Neuronal stem cell (in vitro differentiated cells): Measurements from ENCODE around the gene ZNF592.
A peak's percentile ranks its signal among the peaks of the same experiment; 100 is the strongest.

Experiments
- DNase-seq: peaks from one replicate; pipeline ENCODE4 v3.0.0-alpha.2; 2013; ENCODE audit warnings: low spot score
- H2AFZ ChIP-seq: one replicate; pipeline ENCODE4 v1.6.1; 2013; ENCODE audit warnings: mild to moderate bottlenecking, low read length, inconsistent platforms
- H2AK5ac ChIP-seq: 2 replicates; pipeline ENCODE4 v1.6.1; 2013; ENCODE audit warnings: low read depth, mild to moderate bottlenecking, inconsistent platforms, low read length, moderate library complexity, mixed read lengths
- H2BK120ac ChIP-seq: 2 replicates; pipeline ENCODE4 v1.6.1; 2013; ENCODE audit warnings: low read depth, mild to moderate bottlenecking, inconsistent platforms, low read length, moderate library complexity, mixed read lengths
- H2BK12ac ChIP-seq: one replicate; pipeline ENCODE4 v1.6.1; 2013; ENCODE audit warnings: low read length, inconsistent platforms
- H2BK15ac ChIP-seq: 2 replicates; pipeline ENCODE4 v1.6.1; 2013; ENCODE audit warnings: mild to moderate bottlenecking, low read length, inconsistent platforms, mixed read lengths
- H2BK5ac ChIP-seq: one replicate; pipeline ENCODE4 v1.6.1; 2013; ENCODE audit warnings: inconsistent platforms, mild to moderate bottlenecking, low read length, moderate library complexity
- H3K14ac ChIP-seq: one replicate; pipeline ENCODE4 v1.6.1; 2013; ENCODE audit warnings: low read length, inconsistent platforms
- H3K18ac ChIP-seq: 2 replicates; pipeline ENCODE4 v1.6.1; 2013; ENCODE audit warnings: low read length, inconsistent platforms
- H3K23ac ChIP-seq: 2 replicates; pipeline ENCODE4 v1.6.1; 2013; ENCODE audit warnings: low read depth, mild to moderate bottlenecking, mixed read lengths, low read length, inconsistent platforms; ENCODE audit not compliant: poor library complexity
- H3K27ac ChIP-seq: replicated peaks from 3 replicates; pipeline ENCODE4 v1.5.1; 2013; ENCODE audit warnings: low read length, inconsistent platforms
- H3K27me3 ChIP-seq, 3 experiments: 2 replicates each; pipeline ENCODE4 v1.6.1; 2013; ENCODE audit warnings: low read length in 3 of 3, mild to moderate bottlenecking in 2 of 3, inconsistent platforms in 1 of 3, low read depth in 1 of 3, mixed read lengths in 1 of 3, moderate library complexity in 1 of 3; ENCODE audit not compliant: control insufficient read depth in 3 of 3, insufficient read depth in 3 of 3
- H3K36me3 ChIP-seq, 2 donors: replicated peaks in 1 of 2; 2 replicates each; pipeline ENCODE4 v1.6.1; 2013; ENCODE audit warnings: low read length in 2 of 2; ENCODE audit not compliant: control insufficient read depth in 2 of 2, insufficient read depth in 2 of 2
- H3K4ac ChIP-seq: 2 replicates; pipeline ENCODE4 v1.6.1; 2013; ENCODE audit warnings: inconsistent platforms, mild to moderate bottlenecking, low read length, moderate library complexity
- H3K4me1 ChIP-seq, 2 donors: 1 replicate in 1 of 2; 2 replicates in 1 of 2; pipeline ENCODE4 v1.6.1; 2013; ENCODE audit warnings: low read length in 2 of 2, low read depth in 1 of 2; ENCODE audit not compliant: control insufficient read depth in 2 of 2, insufficient read depth in 1 of 2
- H3K4me2 ChIP-seq: one replicate; pipeline ENCODE4 v1.6.1; 2013; ENCODE audit warnings: mild to moderate bottlenecking, low read length, inconsistent platforms; ENCODE audit not compliant: insufficient read depth, poor library complexity, severe bottlenecking
- H3K4me3 ChIP-seq, 2 donors: 2 replicates each; pipeline ENCODE4 v1.5.1; 2013; ENCODE audit warnings: low read length in 2 of 2, mild to moderate bottlenecking in 2 of 2, inconsistent platforms in 1 of 2, moderate library complexity in 1 of 2
- H3K79me1 ChIP-seq: one replicate; pipeline ENCODE4 v1.6.1; 2013; ENCODE audit warnings: low read depth, mild to moderate bottlenecking, inconsistent platforms, low read length, moderate library complexity
- H3K9ac ChIP-seq: one replicate; pipeline ENCODE4 v1.6.1; 2013; ENCODE audit warnings: mild to moderate bottlenecking, low read depth, low read length, inconsistent platforms; ENCODE audit not compliant: poor library complexity
- H3K9me3 ChIP-seq, 2 donors: replicated peaks in 1 of 2; 2 replicates each; pipeline versions ENCODE3 to v1.6.1; 2013; ENCODE audit warnings: low read length in 2 of 2, mild to moderate bottlenecking in 2 of 2, inconsistent platforms in 1 of 2, low read depth in 1 of 2, mixed read lengths in 1 of 2, moderate library complexity in 1 of 2; ENCODE audit not compliant: control insufficient read depth in 2 of 2, insufficient read depth in 1 of 2
- H4K8ac ChIP-seq: one replicate; pipeline ENCODE4 v1.6.1; 2013; ENCODE audit warnings: low read depth, mild to moderate bottlenecking, inconsistent platforms, low read length, moderate library complexity
- H4K91ac ChIP-seq: one replicate; pipeline ENCODE4 v1.6.1; 2013; ENCODE audit warnings: low read length, low read depth, mild to moderate bottlenecking, inconsistent platforms; ENCODE audit not compliant: poor library complexity
- WGBS, 2 donors: extraction: QIAGEN DNeasy Blood & Tissue Kit; methylation state at CpG; one replicate each; pipeline ENCODE4 v1.1.7; 2013; ENCODE audit warnings: missing lambda C conversion rate in 2 of 2, mixed read lengths in 1 of 2; ENCODE audit not compliant: insufficient read length in 2 of 2, insufficient replicate concordance in 1 of 2; ENCODE audit errors: extremely low coverage in 2 of 2; 5-methylcytosine and 5-hydroxymethylcytosine counted together

ZNF592 gene

DNA sequence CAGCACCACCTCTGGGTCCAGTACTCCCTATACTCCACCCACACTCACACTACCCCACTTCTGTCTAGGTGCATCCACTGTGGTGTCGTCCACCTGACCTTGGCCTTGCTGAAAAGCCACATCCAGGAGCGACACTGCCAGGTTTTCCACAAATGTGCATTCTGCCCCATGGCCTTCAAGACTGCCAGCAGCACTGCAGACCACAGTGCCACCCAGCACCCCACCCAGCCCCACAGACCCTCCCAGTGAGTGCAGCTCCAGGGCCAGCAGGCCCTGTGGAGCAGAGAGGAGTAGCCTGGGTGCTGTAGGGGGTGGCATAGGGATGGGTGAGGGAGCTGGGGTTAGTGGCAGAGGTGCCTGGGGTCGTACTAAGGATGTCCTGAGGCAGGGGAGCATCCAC, 49.4 kb downstream of the ZNF592 start:
- H3K27ac ChIP-seq, result no peak overlapping the region
- H2BK120ac ChIP-seq, result no peak overlapping the region
- H2AFZ ChIP-seq, result no peak overlapping the region
- no peaks in the 10 kb centered on the region for H3K4me1 ChIP-seq
- H2BK15ac ChIP-seq, result no peak overlapping the region
- H2BK12ac ChIP-seq, result no peak overlapping the region
- H3K36me3 ChIP-seq, result peaks cover 25 to 87% of the 10 kb centered on the region in 2 donors
- no peak overlapping the region for H3K18ac ChIP-seq
- H4K8ac ChIP-seq, result no peak overlapping the region
- H3K9me3 ChIP-seq, result no peaks in the 10 kb centered on the region
- H3K14ac ChIP-seq, result no peak overlapping the region
- no peaks in the 10 kb centered on the region for H3K79me1 ChIP-seq
- H2AK5ac ChIP-seq, result no peak overlapping the region
- no peaks in the 10 kb centered on the region for H3K27me3 ChIP-seq
- no peak overlapping the region for H3K9ac ChIP-seq
- no peak overlapping the region for H3K4me3 ChIP-seq
- no peak overlapping the region for H4K91ac ChIP-seq
- H3K4me2 ChIP-seq, result no peak overlapping the region
- peak overlapping the region; percentile 35 for H2BK5ac ChIP-seq
- WGBS, 2 donors, result no CpG with 5 or more reads among the region's 3 CpGs
- peak overlapping the region; percentile 61 for H3K23ac ChIP-seq
- H3K4ac ChIP-seq, result no peak overlapping the region
- no peak for DNase-seq

DNA sequence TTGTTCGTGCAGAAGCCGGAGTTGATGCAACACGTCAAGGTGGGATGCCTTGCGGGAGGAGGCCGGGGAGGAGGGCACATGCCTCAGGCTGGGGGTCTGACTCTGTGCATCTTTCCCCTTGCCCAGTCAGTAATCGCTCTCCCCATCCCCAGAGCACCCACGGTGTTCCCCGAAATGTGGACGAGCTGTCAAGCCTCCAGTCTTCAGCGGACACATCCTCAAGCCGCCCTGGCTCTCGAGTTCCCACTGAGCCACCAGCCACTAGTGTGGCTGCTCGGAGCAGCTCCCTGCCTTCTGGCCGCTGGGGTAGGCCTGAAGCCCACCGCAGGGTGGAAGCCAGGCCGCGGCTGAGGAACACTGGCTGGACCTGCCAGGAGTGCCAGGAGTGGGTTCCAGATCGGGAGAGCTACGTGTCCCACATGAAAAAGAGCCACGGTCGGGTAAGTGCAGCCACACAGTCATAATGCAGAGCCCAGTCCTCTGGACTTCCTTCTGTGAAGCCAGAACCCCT, 50.1 kb downstream of the ZNF592 start:
- Histone ChIP-seq H2AK5ac (no peak overlapping the region), H3K4me3 (no peak overlapping the region), H3K4ac (no peak overlapping the region), H3K23ac (no peak overlapping the region), H2BK15ac (no peak overlapping the region), H3K18ac (no peak overlapping the region), H3K27me3 (no peaks in the 10 kb centered on the region), H3K9me3 (no peaks in the 10 kb centered on the region), H2BK12ac (no peak overlapping the region), H2BK5ac (no peak overlapping the region), H4K8ac (no peak overlapping the region), H2BK120ac (no peak overlapping the region), H4K91ac (no peak overlapping the region), H3K36me3 (peaks cover 25 to 85% of the 10 kb centered on the region in 2 donors), H3K27ac (no peak overlapping the region), H2AFZ (no peak overlapping the region), H3K9ac (no peak overlapping the region), H3K79me1 (no peaks in the 10 kb centered on the region), H3K4me1 (no peaks in the 10 kb centered on the region), H3K14ac (no peak overlapping the region), H3K4me2 (no peak overlapping the region)
- WGBS, 2 donors, result no CpG with 5 or more reads among the region's 21 CpGs
- no peak for DNase-seq

DNA sequence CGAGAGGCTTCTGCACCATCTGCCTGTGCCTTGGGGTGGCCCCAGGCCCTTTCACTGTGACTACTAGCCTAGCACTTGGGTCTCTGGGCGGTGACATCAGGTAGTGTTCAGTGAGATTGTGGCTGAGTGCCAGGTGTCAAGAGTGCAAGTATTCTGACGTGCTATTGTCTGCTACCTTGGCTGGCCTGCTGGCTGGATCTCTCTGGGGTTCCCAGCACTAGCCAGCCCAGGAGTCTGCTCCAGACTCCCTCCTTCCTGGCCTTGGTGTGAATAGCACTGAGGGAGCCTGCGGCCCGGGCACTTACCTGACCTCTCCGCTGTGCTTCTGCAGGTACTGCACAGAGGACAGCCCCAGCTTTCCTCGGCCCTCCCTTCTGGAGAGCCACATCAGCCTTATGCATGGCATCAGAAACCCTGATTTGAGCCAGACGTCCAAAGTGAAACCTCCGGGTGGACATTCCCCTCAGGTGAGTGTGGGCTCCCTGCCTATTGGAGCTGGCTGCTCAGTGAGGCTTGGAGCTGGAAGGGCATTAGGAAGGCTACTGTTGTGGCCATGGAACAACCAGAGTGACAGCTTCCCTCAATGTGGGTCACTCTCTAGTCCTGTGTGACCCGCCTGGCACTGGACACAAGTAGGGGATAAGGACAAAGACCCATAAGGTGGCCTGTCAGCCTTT, 51.3 kb downstream of the ZNF592 start:
- Histone ChIP-seq H3K4me3 (no peak overlapping the region), H2AFZ (no peak overlapping the region), H3K9ac (no peak overlapping the region), H4K8ac (no peak overlapping the region), H4K91ac (no peak overlapping the region), H3K4ac (no peak overlapping the region), H3K9me3 (no peaks in the 10 kb centered on the region), H3K4me1 (no peaks in the 10 kb centered on the region), H2BK120ac (no peak overlapping the region), H3K4me2 (no peak overlapping the region), H3K79me1 (no peaks in the 10 kb centered on the region), H3K14ac (no peak overlapping the region), H3K23ac (peak overlapping the region; percentile 20), H3K27me3 (no peaks in the 10 kb centered on the region), H2BK5ac (no peak overlapping the region), H2BK12ac (no peak overlapping the region), H3K27ac (no peak overlapping the region), H3K36me3 (peaks cover 26 to 87% of the 10 kb centered on the region in 2 donors), H2AK5ac (no peak overlapping the region), H2BK15ac (no peak overlapping the region), H3K18ac (no peak overlapping the region)
- no peak for DNase-seq
- WGBS, 2 donors, result no CpG with 5 or more reads among the region's 10 CpGs

DNA sequence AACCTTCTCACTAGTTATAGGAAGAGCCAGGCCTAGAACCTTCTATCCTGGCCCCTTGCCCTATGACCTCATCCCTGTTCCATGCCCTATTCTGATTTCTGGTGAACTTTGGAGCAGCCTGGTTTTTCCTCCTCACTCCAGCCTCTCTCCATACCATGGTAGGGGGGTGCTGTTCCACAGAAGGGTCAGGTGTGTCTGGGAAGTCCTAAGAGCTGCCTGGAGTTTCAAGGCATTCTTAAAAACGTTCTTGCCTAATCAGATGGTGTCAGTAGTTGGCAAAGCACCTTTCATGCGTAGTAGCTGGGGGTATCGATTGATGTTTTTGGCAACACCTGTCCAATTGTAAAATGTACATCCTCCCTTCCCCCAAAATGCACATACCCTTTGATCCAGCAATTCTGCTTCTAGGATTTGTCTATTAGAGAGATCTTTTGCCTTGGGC, 52.0 kb downstream of the ZNF592 start:
- no peak overlapping the region for H3K23ac ChIP-seq
- WGBS, 2 donors, result no CpG with 5 or more reads among the region's 3 CpGs
- H3K27ac ChIP-seq, result no peak overlapping the region
- no peak overlapping the region for H3K4me2 ChIP-seq
- H3K4ac ChIP-seq, result no peak overlapping the region
- H2BK12ac ChIP-seq, result no peak overlapping the region
- H3K4me1 ChIP-seq, result no peaks in the 10 kb centered on the region
- no peak overlapping the region for H2BK120ac ChIP-seq
- no peak for DNase-seq
- no peak overlapping the region for H3K9ac ChIP-seq
- no peak overlapping the region for H2AK5ac ChIP-seq
- no peak overlapping the region for H2AFZ ChIP-seq
- H3K4me3 ChIP-seq, result no peak overlapping the region
- H4K91ac ChIP-seq, result no peak overlapping the region
- H4K8ac ChIP-seq, result no peak overlapping the region
- no peak overlapping the region for H2BK5ac ChIP-seq
- H3K79me1 ChIP-seq, result no peaks in the 10 kb centered on the region
- H3K9me3 ChIP-seq, result no peaks in the 10 kb centered on the region
- no peak overlapping the region for H2BK15ac ChIP-seq
- H3K14ac ChIP-seq, result no peak overlapping the region
- H3K27me3 ChIP-seq, result no peaks in the 10 kb centered on the region
- H3K36me3 ChIP-seq, result peaks cover 26 to 86% of the 10 kb centered on the region in 2 donors
- no peak overlapping the region for H3K18ac ChIP-seq
